Measurements from ENCODE around the gene SPEF1. TPM values are rescaled to one million over a fixed set of nuclear protein-coding genes. Genes with fewer than 3 reads are reported as not detected.

SPEF1 gene
- total RNA-seq, 1 experiment from 2014 or later = not detected

- no TSS peak for BruUV-seq (replicated peaks)
- no peak for DNase-seq
- Mint-ChIP-seq H3K27me3 (ENCODE audit: insufficient read depth, unreplicated experiment) (no peaks in the 10 kb centered on the region), H3K36me3 (ENCODE audit: insufficient read depth, unreplicated experiment) (peaks cover 59% of the 10 kb centered on the region), H3K4me1 (ENCODE audit: low read depth, unreplicated experiment) (peaks cover 23% of the 10 kb centered on the region), H3K27ac (ENCODE audit: unreplicated experiment) (no peak overlapping the region), H3K9me3 (ENCODE audit: unreplicated experiment) (no peaks in the 10 kb centered on the region), H3K4me3 (ENCODE audit: unreplicated experiment) (no peak overlapping the region)
- ChIA-PET POLR2A (no interaction called here), CTCF (no interaction called here)
- intact Hi-C loops (cut with micrococcal nuclease; ENCODE audit: unreplicated experiment) = no loop called here
- TF ChIP-seq, protein P1, sequence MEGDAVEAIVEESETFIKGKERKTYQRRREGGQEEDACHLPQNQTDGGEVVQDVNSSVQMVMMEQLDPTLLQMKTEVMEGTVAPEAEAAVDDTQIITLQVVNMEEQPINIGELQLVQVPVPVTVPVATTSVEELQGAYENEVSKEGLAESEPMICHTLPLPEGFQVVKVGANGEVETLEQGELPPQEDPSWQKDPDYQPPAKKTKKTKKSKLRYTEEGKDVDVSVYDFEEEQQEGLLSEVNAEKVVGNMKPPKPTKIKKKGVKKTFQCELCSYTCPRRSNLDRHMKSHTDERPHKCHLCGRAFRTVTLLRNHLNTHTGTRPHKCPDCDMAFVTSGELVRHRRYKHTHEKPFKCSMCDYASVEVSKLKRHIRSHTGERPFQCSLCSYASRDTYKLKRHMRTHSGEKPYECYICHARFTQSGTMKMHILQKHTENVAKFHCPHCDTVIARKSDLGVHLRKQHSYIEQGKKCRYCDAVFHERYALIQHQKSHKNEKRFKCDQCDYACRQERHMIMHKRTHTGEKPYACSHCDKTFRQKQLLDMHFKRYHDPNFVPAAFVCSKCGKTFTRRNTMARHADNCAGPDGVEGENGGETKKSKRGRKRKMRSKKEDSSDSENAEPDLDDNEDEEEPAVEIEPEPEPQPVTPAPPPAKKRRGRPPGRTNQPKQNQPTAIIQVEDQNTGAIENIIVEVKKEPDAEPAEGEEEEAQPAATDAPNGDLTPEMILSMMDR (IDR thresholded peaks at IDR 0.05; ENCODE audit: insufficient read depth in 1 of 2, low read depth in 1 of 2, low read length in 1 of 2, severe bottlenecking in 1 of 2, unreplicated experiment in 1 of 2) = no peak
- peaks cover 7% of the 10 kb centered on the region for H3K36me3 ChIP-seq (ENCODE audit: control insufficient read depth, insufficient read depth, low read length)
- H3K9me3 ChIP-seq = no peaks in the 10 kb centered on the region
- peaks cover 43% of the 10 kb centered on the region for H3K4me1 ChIP-seq
- H3K27me3 ChIP-seq (replicated peaks; ENCODE audit: control insufficient read depth, insufficient read depth, low read length) = no peaks in the 10 kb centered on the region
- H3K4me3 ChIP-seq (ENCODE audit: low read depth, low read length) = no peak overlapping the region
Measured at GRCh38 chr20:3803854-3804253, 22.6 kb upstream of the SPEF1 start.

DNA sequence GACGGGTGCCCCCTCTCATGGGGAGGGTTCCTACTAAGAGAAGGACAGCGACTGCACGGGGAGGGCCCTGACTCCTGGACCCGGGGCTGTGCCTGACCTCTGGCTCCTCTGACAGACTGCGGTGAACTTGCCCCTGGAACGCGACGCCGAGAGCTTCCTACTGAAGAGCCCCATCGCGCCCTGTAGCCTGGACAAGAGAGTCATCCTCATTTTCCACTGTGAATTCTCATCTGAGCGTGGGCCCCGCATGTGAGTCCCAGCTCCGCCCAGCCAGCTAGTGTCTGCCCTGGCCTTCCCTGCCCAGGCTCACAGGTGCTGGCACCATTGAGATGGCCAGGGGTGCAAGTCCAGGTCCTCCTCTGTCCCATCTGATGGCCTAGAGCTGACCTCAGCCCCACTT, 22.0 kb upstream of the SPEF1 start:
- Histone ChIP-seq H3K4me3 (ENCODE audit: low read depth, low read length) (no peak overlapping the region), H3K27me3 (replicated peaks; ENCODE audit: control insufficient read depth, insufficient read depth, low read length) (no peaks in the 10 kb centered on the region), H3K4me1 (peaks cover 45% of the 10 kb centered on the region), H3K9me3 (no peaks in the 10 kb centered on the region), H3K36me3 (ENCODE audit: control insufficient read depth, insufficient read depth, low read length) (peaks cover 10% of the 10 kb centered on the region)
- H3K4me3 Mint-ChIP-seq (ENCODE audit: unreplicated experiment) = no peak overlapping the region
- ChIA-PET CTCF (no interaction called here), POLR2A (no interaction called here)
- no peak overlapping the region for H3K27ac Mint-ChIP-seq (ENCODE audit: unreplicated experiment)
- TF ChIP-seq, protein P1 (IDR thresholded peaks at IDR 0.05; ENCODE audit: insufficient read depth in 1 of 2, low read depth in 1 of 2, low read length in 1 of 2, severe bottlenecking in 1 of 2, unreplicated experiment in 1 of 2) = no peak
- intact Hi-C loops (cut with micrococcal nuclease; ENCODE audit: unreplicated experiment) = no loop called here
- BruUV-seq (replicated peaks) = no TSS peak
- H3K36me3 Mint-ChIP-seq (ENCODE audit: insufficient read depth, unreplicated experiment) = peaks cover 59% of the 10 kb centered on the region
- H3K27me3 Mint-ChIP-seq (ENCODE audit: insufficient read depth, unreplicated experiment) = no peaks in the 10 kb centered on the region
- peaks cover 23% of the 10 kb centered on the region for H3K4me1 Mint-ChIP-seq (ENCODE audit: low read depth, unreplicated experiment)
- no peak for DNase-seq
- H3K9me3 Mint-ChIP-seq (ENCODE audit: unreplicated experiment) = no peaks in the 10 kb centered on the region

DNA sequence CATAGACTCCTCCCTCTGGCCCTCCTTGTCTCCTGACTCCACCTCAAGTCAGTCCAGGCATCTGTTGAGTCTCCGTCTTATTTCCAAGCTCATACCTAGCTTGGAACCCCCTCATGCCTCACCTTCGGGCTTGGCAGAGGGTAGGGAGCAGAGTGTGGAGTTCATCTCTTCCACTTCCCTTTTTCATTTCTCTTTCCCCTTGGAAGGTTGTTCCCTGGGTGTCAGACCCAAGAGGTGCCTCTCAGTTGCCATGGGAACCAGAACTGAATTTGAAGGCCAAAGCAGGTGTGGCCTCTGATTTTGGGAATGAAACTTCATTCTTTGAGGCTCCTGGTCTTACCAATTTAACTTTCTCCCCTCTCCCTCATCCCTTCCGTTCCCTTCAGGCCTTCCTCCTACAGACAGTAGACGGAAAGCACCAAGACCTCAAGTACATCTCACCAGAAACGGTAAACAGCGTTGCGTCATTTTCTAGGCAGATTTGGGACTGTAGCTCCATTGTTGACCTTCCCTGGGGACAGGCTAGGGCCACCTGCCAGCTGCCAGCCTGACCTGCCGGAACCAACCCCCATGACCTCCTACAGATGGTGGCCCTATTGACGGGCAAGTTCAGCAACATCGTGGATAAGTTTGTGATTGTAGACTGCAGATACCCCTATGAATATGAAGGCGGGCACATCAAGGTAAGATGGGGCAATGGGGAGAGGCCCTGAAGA, 21.4 kb upstream of the SPEF1 start:
- ChIA-PET POLR2A (no interaction called here), CTCF (no interaction called here)
- Mint-ChIP-seq H3K9me3 (ENCODE audit: unreplicated experiment) (no peaks in the 10 kb centered on the region), H3K27me3 (ENCODE audit: insufficient read depth, unreplicated experiment) (no peaks in the 10 kb centered on the region), H3K36me3 (ENCODE audit: insufficient read depth, unreplicated experiment) (peaks cover 52% of the 10 kb centered on the region), H3K27ac (ENCODE audit: unreplicated experiment) (peak overlapping the region; percentile 27), H3K4me1 (ENCODE audit: low read depth, unreplicated experiment) (peaks cover 26% of the 10 kb centered on the region), H3K4me3 (ENCODE audit: unreplicated experiment) (no peak overlapping the region)
- H3K36me3 ChIP-seq (ENCODE audit: control insufficient read depth, insufficient read depth, low read length) = peaks cover 10% of the 10 kb centered on the region
- H3K27me3 ChIP-seq (replicated peaks; ENCODE audit: control insufficient read depth, insufficient read depth, low read length) = no peaks in the 10 kb centered on the region
- no peak for DNase-seq
- TF ChIP-seq, protein P1 (IDR thresholded peaks at IDR 0.05; ENCODE audit: insufficient read depth in 1 of 2, low read depth in 1 of 2, low read length in 1 of 2, severe bottlenecking in 1 of 2, unreplicated experiment in 1 of 2) = no peak
- no peak overlapping the region for H3K4me3 ChIP-seq (ENCODE audit: low read depth, low read length)
- intact Hi-C loops (cut with micrococcal nuclease; ENCODE audit: unreplicated experiment) = no loop called here
- peaks cover 44% of the 10 kb centered on the region for H3K4me1 ChIP-seq
- no TSS peak for BruUV-seq (replicated peaks)
- no peaks in the 10 kb centered on the region for H3K9me3 ChIP-seq

Measured in Caco-2 (cell line).